Muscle of leg (tissue), 11 donors: Measurements from ENCODE around the gene RBM19. TPM values are rescaled to one million over a fixed set of nuclear protein-coding genes. Genes with fewer than 3 reads are reported as not detected.
A peak's percentile ranks its signal among the peaks of the same experiment; 100 is the strongest.

ENCODE experiments used
- DNase-seq: peaks from one replicate; pipeline ENCODE4 v3.0.0; 2013
- H3K27ac ChIP-seq: one replicate; pipeline ENCODE4 v1.5.1; 2013; ENCODE audit warnings: mild to moderate bottlenecking, low read length, control low read depth
- H3K27me3 ChIP-seq: one replicate; pipeline ENCODE4 v1.6.1; 2013; ENCODE audit warnings: low read length; ENCODE audit not compliant: control insufficient read depth, insufficient read depth
- H3K36me3 ChIP-seq: one replicate; pipeline ENCODE4 v1.6.1; 2013; ENCODE audit warnings: low read length; ENCODE audit not compliant: control insufficient read depth, insufficient read depth
- H3K4me1 ChIP-seq: one replicate; pipeline ENCODE4 v1.6.1; 2013; ENCODE audit warnings: low read length; ENCODE audit not compliant: control insufficient read depth, insufficient read depth
- H3K4me3 ChIP-seq: one replicate; pipeline ENCODE4 v1.5.1; 2013; ENCODE audit warnings: low read length, control low read depth
- H3K9me3 ChIP-seq: replicated peaks from 2 replicates; pipeline ENCODE4 v1.6.1; 2013; ENCODE audit warnings: low read depth, low read length; ENCODE audit not compliant: control insufficient read depth
- WGBS: methylation state at CpG from one replicate; pipeline ENCODE4 v1.1.5; 2013; ENCODE audit warnings: missing lambda C conversion rate; ENCODE audit not compliant: insufficient coverage; 5-methylcytosine and 5-hydroxymethylcytosine counted together
- polyA plus RNA-seq, 8 donors: library from polyadenylated mRNA; unstranded; fragments of 120-200 nt; gene quantifications; one replicate each; pipeline versions ENCODE4 v1.2.1 to v1.2.3, GENCODE V29; 2013; ENCODE audit warnings: inconsistent platforms in 1 of 8, low replicate concordance in 1 of 8; ENCODE audit not compliant: insufficient read length in 8 of 8, insufficient read depth in 1 of 8
- total RNA-seq: library from RNA; stranded (reverse); fragments of 120-200 nt; gene quantifications from one replicate; pipeline ENCODE4 v1.2.4, GENCODE V29; 2013

The RBM19 gene
- total and polyA plus RNA-seq, 9 donors, result 12.7 to 20.9 (median 16.1) TPM

GRCh38 chr12:113823816-113824215 is 142.3 kb downstream of the RBM19 start:
- Histone ChIP-seq H3K27me3 (no peaks in the 10 kb centered on the region), H3K27ac (no peak overlapping the region)
- 81% methylated on average over 5 of the region's 5 CpGs for WGBS

GRCh38 chr12:113823016-113823415 is 143.1 kb downstream of the RBM19 start:
- peak; percentile 65 for DNase-seq

More at GRCh38 chr12:113823816-113824215, 142.3 kb downstream of the RBM19 start:
- no peak for DNase-seq
- Histone ChIP-seq H3K9me3 (no peaks in the 10 kb centered on the region), H3K36me3 (peaks cover 6% of the 10 kb centered on the region), H3K4me3 (no peak overlapping the region), H3K4me1 (peaks cover 23% of the 10 kb centered on the region)

GRCh38 chr12:113820842-113821241 is 145.3 kb downstream of the RBM19 start:
- no peak for DNase-seq
- 94% methylated on average over 8 of the region's 8 CpGs for WGBS
- peaks cover 11% of the 10 kb centered on the region for H3K36me3 ChIP-seq
- no peak overlapping the region for H3K27ac ChIP-seq
- no peak overlapping the region for H3K4me3 ChIP-seq
- peaks cover 29% of the 10 kb centered on the region for H3K4me1 ChIP-seq
- H3K27me3 ChIP-seq, result no peaks in the 10 kb centered on the region
- no peaks in the 10 kb centered on the region for H3K9me3 ChIP-seq

More at GRCh38 chr12:113823016-113823415, 143.1 kb downstream of the RBM19 start:
- H3K36me3 ChIP-seq, result peaks cover 6% of the 10 kb centered on the region
- H3K27me3 ChIP-seq, result no peaks in the 10 kb centered on the region
- H3K4me3 ChIP-seq, result no peak overlapping the region
- peaks cover 29% of the 10 kb centered on the region for H3K4me1 ChIP-seq
- H3K9me3 ChIP-seq, result no peaks in the 10 kb centered on the region
- 53% methylated on average over 15 of the region's 16 CpGs for WGBS
- no peak overlapping the region for H3K27ac ChIP-seq

GRCh38 chr12:113820309-113820708 is 145.8 kb downstream of the RBM19 start:
- DNase-seq, result no peak
- WGBS, result 61% methylated on average over 13 of the region's 15 CpGs
- Histone ChIP-seq H3K9me3 (no peaks in the 10 kb centered on the region), H3K27me3 (no peaks in the 10 kb centered on the region), H3K27ac (no peak overlapping the region), H3K4me1 (peaks cover 29% of the 10 kb centered on the region), H3K4me3 (no peak overlapping the region), H3K36me3 (peaks cover 11% of the 10 kb centered on the region)

- no peaks in the 10 kb centered on the region for H3K9me3 ChIP-seq
- H3K27me3 ChIP-seq, result no peaks in the 10 kb centered on the region
- peaks cover 11% of the 10 kb centered on the region for H3K36me3 ChIP-seq
- H3K4me1 ChIP-seq, result peaks cover 29% of the 10 kb centered on the region
- no peak for DNase-seq
- WGBS, result 56% methylated on average over 8 of the region's 10 CpGs
- H3K27ac ChIP-seq, result no peak overlapping the region
- no peak overlapping the region for H3K4me3 ChIP-seq
Measured at GRCh38 chr12:113819495-113819894, 146.6 kb downstream of the RBM19 start.

GRCh38 chr12:113818833-113819232 is 147.3 kb downstream of the RBM19 start:
- Histone ChIP-seq H3K36me3 (peaks cover 11% of the 10 kb centered on the region), H3K4me1 (peaks cover 29% of the 10 kb centered on the region), H3K4me3 (no peak overlapping the region), H3K27me3 (no peaks in the 10 kb centered on the region), H3K9me3 (no peaks in the 10 kb centered on the region), H3K27ac (no peak overlapping the region)
- no peak for DNase-seq
- WGBS, result 70% methylated on average over 7 of the region's 10 CpGs

- DNase-seq, result peak; percentile 36
- H3K36me3 ChIP-seq, result peaks cover 11% of the 10 kb centered on the region
- H3K27me3 ChIP-seq, result no peaks in the 10 kb centered on the region
- H3K9me3 ChIP-seq, result no peaks in the 10 kb centered on the region
- peaks cover 23% of the 10 kb centered on the region for H3K4me1 ChIP-seq
- WGBS, result 73% methylated on average over 4 of the region's 4 CpGs
- no peak overlapping the region for H3K27ac ChIP-seq
- no peak overlapping the region for H3K4me3 ChIP-seq
Measured at GRCh38 chr12:113818283-113818682, 147.8 kb downstream of the RBM19 start.

GRCh38 chr12:113816866-113817265 is 149.3 kb downstream of the RBM19 start:
- H3K4me3 ChIP-seq, result no peak overlapping the region
- no peak overlapping the region for H3K27ac ChIP-seq
- peaks cover 21% of the 10 kb centered on the region for H3K4me1 ChIP-seq
- H3K9me3 ChIP-seq, result no peaks in the 10 kb centered on the region
- WGBS, result 62% methylated on average over 13 of the region's 16 CpGs
- H3K36me3 ChIP-seq, result peaks cover 8% of the 10 kb centered on the region
- no peak for DNase-seq
- no peaks in the 10 kb centered on the region for H3K27me3 ChIP-seq

- Histone ChIP-seq H3K9me3 (peaks cover 3% of the 10 kb centered on the region), H3K4me3 (no peak overlapping the region), H3K27ac (no peak overlapping the region), H3K36me3 (peaks cover 4% of the 10 kb centered on the region), H3K4me1 (peaks cover 22% of the 10 kb centered on the region), H3K27me3 (no peaks in the 10 kb centered on the region)
- DNase-seq, result no peak
- WGBS, result 54% methylated on average over 5 of the region's 5 CpGs
Measured at GRCh38 chr12:113815031-113815430, 151.1 kb downstream of the RBM19 start.

GRCh38 chr12:113813229-113813541 is 152.9 kb downstream of the RBM19 start:
- Histone ChIP-seq H3K4me1 (peaks cover 12% of the 10 kb centered on the region), H3K9me3 (peaks cover 3% of the 10 kb centered on the region), H3K36me3 (peaks cover 4% of the 10 kb centered on the region), H3K4me3 (no peak overlapping the region), H3K27me3 (no peaks in the 10 kb centered on the region), H3K27ac (no peak overlapping the region)
- no CpG with 5 or more reads among the region's 6 CpGs for WGBS
- DNase-seq, result no peak
